HEK293T (cell line): ENCODE results near the gene POLR2C.
"Not testable (repeated sequence)": the region's sequence is repeated elsewhere in the genome, so short reads cannot be mapped to it uniquely, and the experiment has no call there.

Source experiments
- CTCF ChIA-PET: fragments of 350-600 bp; formaldehyde crosslinking; extraction: SDS; loops from one replicate; lab custom pipeline; 2021; ENCODE audit warnings: antibody characterized with exemption, inconsistent platforms; lab: Yijun Ruan, JAX
- POLR2A ChIA-PET: fragments of 350-600 bp; formaldehyde crosslinking; extraction: SDS; loops from one replicate; lab custom pipeline; 2020; ENCODE audit warnings: antibody characterized with exemption, inconsistent platforms; lab: Yijun Ruan, JAX
- DNase-seq: peaks from one replicate; pipeline ENCODE4 v3.0.0; 2012; ENCODE audit warnings: mixed read lengths; ENCODE audit errors: extremely low spot score
- ARNT ChIP-seq: fragments of 450-650 bp; IDR thresholded peaks from 2 replicates; pipeline ENCODE4 v1.6.1; 2017; ENCODE audit warnings: mild to moderate bottlenecking
- BHLHE40 ChIP-seq: fragments of 450-650 bp; IDR thresholded peaks from 2 replicates; pipeline ENCODE4 v1.6.1; 2016; ENCODE audit warnings: mild to moderate bottlenecking, moderate library complexity, borderline replicate concordance
- CTBP1 ChIP-seq: fragments of 450-650 bp; IDR thresholded peaks from 2 replicates; pipeline ENCODE4 v1.6.1; 2016; ENCODE audit warnings: borderline replicate concordance
- ELF4 ChIP-seq: fragments of 450-650 bp; IDR thresholded peaks from 2 replicates; pipeline ENCODE4 v1.6.1; 2017; ENCODE audit warnings: antibody characterized with exemption
- FOXA1 ChIP-seq: fragments of 450-650 bp; IDR thresholded peaks from 2 replicates; pipeline ENCODE4 v1.6.1; 2016; ENCODE audit warnings: mild to moderate bottlenecking
- FOXK2 ChIP-seq: fragments of 450-650 bp; IDR thresholded peaks from 2 replicates; pipeline ENCODE4 v1.6.1; 2016; ENCODE audit warnings: mild to moderate bottlenecking
- FOXM1 ChIP-seq: fragments of 450-650 bp; IDR thresholded peaks from 2 replicates; pipeline ENCODE4 v1.6.1; 2017; ENCODE audit warnings: mild to moderate bottlenecking, borderline replicate concordance
- HDGF ChIP-seq: fragments of 450-650 bp; IDR thresholded peaks from 2 replicates; pipeline ENCODE4 v1.6.1; 2017; ENCODE audit warnings: antibody characterized with exemption, borderline replicate concordance
- L3MBTL2 ChIP-seq: fragments of 450-650 bp; conservative IDR thresholded peaks from 2 replicates; pipeline ENCODE4 v1.6.1; 2016; ENCODE audit warnings: mild to moderate bottlenecking
- LEF1 ChIP-seq: fragments of 450-650 bp; IDR thresholded peaks from 2 replicates; pipeline ENCODE4 v1.6.1; 2017; ENCODE audit warnings: mild to moderate bottlenecking, borderline replicate concordance
- NFRKB ChIP-seq: fragments of 450-650 bp; IDR thresholded peaks from 2 replicates; pipeline ENCODE4 v1.6.1; 2016; ENCODE audit warnings: mild to moderate bottlenecking, moderate library complexity
- SP1 ChIP-seq: fragments of 450-650 bp; IDR thresholded peaks from 2 replicates; pipeline ENCODE4 v1.6.1; 2017
- SUZ12 ChIP-seq: fragments of 450-650 bp; IDR thresholded peaks from 2 replicates; pipeline ENCODE4 v1.6.1; 2016; ENCODE audit warnings: mild to moderate bottlenecking
- TARDBP ChIP-seq: fragments of 450-650 bp; IDR thresholded peaks from 2 replicates; pipeline ENCODE4 v1.6.1; 2016
- ZNF384 ChIP-seq: fragments of 450-650 bp; IDR thresholded peaks from 2 replicates; pipeline ENCODE4 v1.6.1; 2016
- TF ChIP-seq, protein P1 (sequence below): fragments of 450-650 bp; IDR thresholded peaks from 2 replicates; pipeline ENCODE4 v1.6.1; 2016

POLR2C gene

DNA sequence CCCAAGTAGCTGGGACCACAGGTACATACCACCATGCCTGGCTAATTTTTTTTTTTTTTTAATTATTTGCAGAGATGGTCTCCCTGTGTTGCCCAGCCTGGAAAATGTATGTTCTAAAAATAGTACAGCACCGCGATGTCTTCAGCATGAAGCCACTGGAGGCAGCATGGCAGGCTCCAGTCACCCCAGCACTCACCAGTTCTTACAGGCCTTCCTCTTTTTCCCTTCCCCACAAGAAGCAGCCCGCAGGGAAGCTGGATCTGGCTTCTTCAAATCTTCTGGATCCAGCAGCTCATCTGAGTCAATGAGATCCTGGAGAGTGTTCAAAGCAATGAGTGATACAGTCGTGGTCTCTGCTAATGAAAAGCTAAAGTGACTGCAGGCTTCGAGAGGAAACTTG, 31.5 kb upstream of the POLR2C start:
- DNase-seq, result no peak
- no peak for TF ChIP-seq NFRKB
- no peak for TF ChIP-seq LEF1
- TF ChIP-seq HDGF, result no peak
- no peak for TF ChIP-seq L3MBTL2
- no peak for TF ChIP-seq FOXA1
- TF ChIP-seq ZNF384, result no peak
- no peak for TF ChIP-seq FOXM1
- TF ChIP-seq SUZ12, result no peak
- no peak for TF ChIP-seq ELF4
- no peak for TF ChIP-seq ARNT
- TF ChIP-seq BHLHE40, result no peak
- ChIA-PET POLR2A (no interaction called here), CTCF (no interaction called here)

DNA sequence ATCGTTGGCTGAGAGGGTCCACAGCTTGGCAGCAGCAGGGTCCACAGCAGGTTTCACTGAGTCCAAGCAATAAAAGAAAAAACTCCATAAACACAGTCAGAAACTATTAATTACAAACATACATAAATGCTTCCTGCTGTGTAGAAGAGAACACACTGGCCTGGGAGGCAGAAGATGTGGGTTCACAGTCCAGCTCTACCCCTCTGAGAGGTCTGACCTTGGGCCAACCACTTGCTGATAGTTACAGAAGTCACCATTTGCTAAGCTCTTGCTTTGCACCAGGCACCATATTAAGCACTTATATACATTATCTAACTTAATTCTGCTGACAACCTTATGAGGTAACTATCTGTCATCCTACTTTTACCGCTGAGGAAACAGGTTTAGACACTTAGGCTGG, 30.0 kb upstream of the POLR2C start:
- DNase-seq, result no peak
- ChIA-PET CTCF (no interaction called here), POLR2A (interaction anchor here (1.4 kb wide), 1 partner anchor 15 kb away, joined by 3 read pairs; the partner anchor contains the start of genes CIAPIN1 and COQ9)
- no peak for TF ChIP-seq HDGF
- no peak for TF ChIP-seq BHLHE40
- no peak for TF ChIP-seq LEF1
- TF ChIP-seq SP1, result no peak
- no peak for TF ChIP-seq NFRKB
- TF ChIP-seq FOXM1, result no peak
- TF ChIP-seq L3MBTL2, result no peak
- no peak for TF ChIP-seq ARNT

DNA sequence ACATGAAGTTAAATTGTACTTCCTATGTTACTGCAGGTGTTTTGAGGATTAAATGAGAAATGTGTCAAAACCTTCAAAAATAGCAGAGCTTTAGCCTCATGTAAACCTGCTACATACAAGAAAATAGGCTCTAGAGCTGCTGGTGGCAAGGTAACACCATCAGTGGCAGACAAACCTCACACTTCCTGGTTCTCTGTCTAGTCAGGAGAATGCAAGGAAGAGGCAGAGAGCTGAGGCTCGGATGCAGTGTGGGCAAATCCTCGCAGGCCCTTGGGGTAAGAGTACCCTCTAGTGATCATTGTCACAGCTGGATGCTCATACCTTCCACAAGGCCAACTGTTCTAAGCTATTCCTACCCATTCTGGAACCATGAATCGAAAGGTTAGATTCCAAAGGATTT, 29.5 kb upstream of the POLR2C start:
- CTCF ChIA-PET, result no interaction called here
- POLR2A ChIA-PET, result interaction anchor here (1.4 kb wide), 1 partner anchor 14 kb away, joined by 3 read pairs; the partner anchor contains the start of genes CIAPIN1 and COQ9
- TF ChIP-seq FOXK2 (no peak), HDGF (no peak), LEF1 (no peak), CTBP1 (no peak), ELF4 (no peak), FOXA1 (no peak), L3MBTL2 (no peak), ZNF384 (no peak), FOXM1 (no peak), NFRKB (no peak), SUZ12 (no peak), ARNT (no peak), TARDBP (no peak), BHLHE40 (no peak)
- TF ChIP-seq, protein P1, sequence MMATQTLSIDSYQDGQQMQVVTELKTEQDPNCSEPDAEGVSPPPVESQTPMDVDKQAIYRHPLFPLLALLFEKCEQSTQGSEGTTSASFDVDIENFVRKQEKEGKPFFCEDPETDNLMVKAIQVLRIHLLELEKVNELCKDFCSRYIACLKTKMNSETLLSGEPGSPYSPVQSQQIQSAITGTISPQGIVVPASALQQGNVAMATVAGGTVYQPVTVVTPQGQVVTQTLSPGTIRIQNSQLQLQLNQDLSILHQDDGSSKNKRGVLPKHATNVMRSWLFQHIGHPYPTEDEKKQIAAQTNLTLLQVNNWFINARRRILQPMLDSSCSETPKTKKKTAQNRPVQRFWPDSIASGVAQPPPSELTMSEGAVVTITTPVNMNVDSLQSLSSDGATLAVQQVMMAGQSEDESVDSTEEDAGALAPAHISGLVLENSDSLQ, result no peak
- no peak for DNase-seq

DNA sequence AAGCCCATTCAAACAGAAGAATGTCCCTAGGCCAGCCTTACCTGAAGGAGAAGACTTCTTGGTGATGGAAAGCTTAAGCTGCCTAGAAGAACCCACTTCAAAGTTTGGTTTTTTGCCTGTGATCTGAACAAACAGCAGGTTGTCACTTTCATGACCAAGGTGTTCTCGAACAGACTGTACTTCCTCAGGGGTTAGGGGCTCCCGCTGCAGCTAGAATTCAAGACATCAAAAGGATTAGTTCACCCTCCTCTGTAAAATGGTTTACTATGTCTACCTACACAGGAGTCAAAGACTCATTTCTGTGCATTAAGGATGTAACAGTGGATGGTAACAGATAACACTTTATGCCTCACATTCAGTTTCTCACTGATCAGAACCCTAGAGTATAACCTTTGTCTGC, 28.5 kb upstream of the POLR2C start:
- DNase-seq, result no peak
- POLR2A ChIA-PET, result no interaction called here
- CTCF ChIA-PET, result interaction anchor here (0.8 kb wide), 1 partner anchor 15 kb away, joined by 3 read pairs; no protein-coding TSS in a partner anchor
- TF ChIP-seq SUZ12 (no peak), BHLHE40 (no peak), L3MBTL2 (no peak), CTBP1 (no peak), HDGF (no peak), NFRKB (no peak), TARDBP (no peak), ZNF384 (no peak), ARNT (no peak)
- TF ChIP-seq, protein P1, result no peak

DNA sequence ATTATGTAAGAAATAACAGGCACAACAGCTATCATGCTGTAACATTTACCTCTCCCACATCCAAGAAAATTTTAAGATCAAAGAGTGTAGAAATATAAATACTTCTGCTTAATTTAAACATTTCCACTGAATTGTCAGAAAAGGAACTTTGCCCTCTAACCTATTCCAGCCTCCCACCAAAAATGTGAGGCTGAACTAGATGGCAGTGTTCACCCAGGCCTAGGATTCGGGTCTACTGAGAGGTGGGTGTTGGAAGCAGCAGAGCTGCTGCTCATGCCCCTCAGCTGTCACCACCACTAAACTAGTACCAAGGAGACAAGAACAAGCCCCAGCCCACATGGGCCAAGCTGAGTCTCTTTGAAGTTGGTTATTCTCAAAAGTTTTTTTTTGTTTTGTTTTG, 26.6 kb upstream of the POLR2C start:
- TF ChIP-seq FOXM1, result no peak
- TF ChIP-seq HDGF, result no peak
- no peak for TF ChIP-seq BHLHE40
- TF ChIP-seq ZNF384, result no peak
- no peak for TF ChIP-seq LEF1
- no peak for TF ChIP-seq CTBP1
- TF ChIP-seq TARDBP, result no peak
- TF ChIP-seq SP1, result no peak
- no peak for TF ChIP-seq NFRKB
- TF ChIP-seq ARNT, result no peak
- TF ChIP-seq, protein P1, result no peak
- no peak for TF ChIP-seq FOXA1
- no peak for TF ChIP-seq L3MBTL2
- no peak for TF ChIP-seq SUZ12
- CTCF ChIA-PET, result no interaction called here
- POLR2A ChIA-PET, result no interaction called here
- no peak for DNase-seq

DNA sequence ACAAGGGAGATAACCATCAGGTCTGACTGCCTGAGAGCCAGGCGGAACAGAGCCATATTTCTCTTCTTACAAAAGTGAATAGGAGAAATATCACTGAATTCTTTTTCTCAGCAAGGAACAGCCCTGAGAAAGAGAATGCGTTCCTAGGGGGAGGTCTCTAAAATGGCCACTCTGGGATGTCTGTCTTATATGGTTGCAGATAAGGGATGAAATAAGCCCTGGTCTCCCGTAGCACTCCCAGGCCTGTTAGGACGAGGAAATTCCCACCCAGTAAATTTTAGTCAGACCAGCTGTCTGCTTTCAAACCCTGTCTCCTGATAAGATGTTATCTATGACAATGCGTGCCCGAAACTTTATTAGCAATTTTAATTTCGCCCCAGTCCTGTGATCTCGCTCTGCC, 22.5 kb upstream of the POLR2C start:
- DNase-seq, CTCF ChIA-PET: not testable (repeated sequence)
- POLR2A ChIA-PET, result interaction anchor here (1.3 kb wide), 1 partner anchor 7 kb away, joined by 8 read pairs; the partner anchor contains the start of genes CIAPIN1 and COQ9

DNA sequence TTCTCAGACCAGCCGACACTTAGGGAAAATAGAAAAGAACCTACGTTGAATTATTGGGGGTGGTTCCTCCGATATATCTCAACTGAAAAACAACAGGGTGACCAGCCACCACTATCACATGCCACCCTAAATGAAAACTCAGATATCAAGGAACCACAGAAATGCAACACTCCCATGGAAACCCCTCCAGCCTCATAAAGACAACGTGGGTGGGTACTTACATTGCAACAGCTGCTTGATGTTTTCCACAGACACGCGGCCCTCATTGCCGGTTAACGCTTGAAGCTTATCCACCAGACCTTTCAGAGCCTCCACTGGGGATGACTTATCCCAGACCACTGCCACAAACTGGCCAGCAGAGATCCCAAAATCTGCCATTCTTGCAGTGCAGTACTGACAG, 21.9 kb upstream of the POLR2C start:
- POLR2A ChIA-PET, CTCF ChIA-PET, DNase-seq: not testable (repeated sequence)
